ENCODE measurements around the gene CCBE1.

The CCBE1 gene

GRCh38 chr18:59646228-59646962 lies 50.8 kb downstream of the CCBE1 start:
- no peak overlapping the region for H3K4me3 Mint-ChIP-seq
- ATAC-seq (ENCODE audit: low read depth), result no peak
- DNase-seq (ENCODE audit: low spot score in 2 of 2), result no peak
- H3K4me1 Mint-ChIP-seq, result no peaks in the 10 kb centered on the region
- no peak overlapping the region for H3K27ac Mint-ChIP-seq
- no peaks in the 10 kb centered on the region for H3K36me3 Mint-ChIP-seq
- H3K9me3 Mint-ChIP-seq, result peaks cover 2% of the 10 kb centered on the region
- peaks cover 3% of the 10 kb centered on the region for H3K27me3 Mint-ChIP-seq

- Mint-ChIP-seq H3K27ac (no peak overlapping the region), H3K36me3 (no peaks in the 10 kb centered on the region), H3K4me3 (no peak overlapping the region), H3K27me3 (peaks cover 1% of the 10 kb centered on the region), H3K4me1 (no peaks in the 10 kb centered on the region), H3K9me3 (peaks cover 2% of the 10 kb centered on the region)
- ATAC-seq (ENCODE audit: low read depth) (no peak), DNase-seq (ENCODE audit: low spot score in 2 of 2) (no peak)
Observed at GRCh38 chr18:59643740-59644139, 53.5 kb downstream of the CCBE1 start.

- Mint-ChIP-seq H3K9me3 (peaks cover 2% of the 10 kb centered on the region), H3K4me1 (no peaks in the 10 kb centered on the region), H3K4me3 (no peak overlapping the region), H3K36me3 (no peaks in the 10 kb centered on the region), H3K27ac (no peak overlapping the region), H3K27me3 (peaks cover 1% of the 10 kb centered on the region)
- ATAC-seq (ENCODE audit: low read depth), result no peak
- DNase-seq (ENCODE audit: low spot score in 2 of 2), result no peak
Observed at GRCh38 chr18:59640721-59641120, 56.5 kb downstream of the CCBE1 start.

- Mint-ChIP-seq H3K4me3 (no peak overlapping the region), H3K27ac (no peak overlapping the region), H3K4me1 (no peaks in the 10 kb centered on the region), H3K36me3 (no peaks in the 10 kb centered on the region), H3K27me3 (peaks cover 1% of the 10 kb centered on the region), H3K9me3 (peaks cover 2% of the 10 kb centered on the region)
- DNase-seq (ENCODE audit: low spot score in 2 of 2) (no peak), ATAC-seq (ENCODE audit: low read depth) (no peak)
Observed at GRCh38 chr18:59639821-59640220, 57.4 kb downstream of the CCBE1 start.

GRCh38 chr18:59639136-59639535 lies 58.1 kb downstream of the CCBE1 start:
- Mint-ChIP-seq H3K27me3 (peaks cover 1% of the 10 kb centered on the region), H3K36me3 (no peaks in the 10 kb centered on the region), H3K4me1 (no peaks in the 10 kb centered on the region), H3K27ac (no peak overlapping the region), H3K9me3 (peaks cover 2% of the 10 kb centered on the region), H3K4me3 (no peak overlapping the region)
- DNase-seq (ENCODE audit: low spot score in 2 of 2) (no peak), ATAC-seq (ENCODE audit: low read depth) (no peak)

GRCh38 chr18:59633961-59634485 lies 63.2 kb downstream of the CCBE1 start:
- H3K4me1 Mint-ChIP-seq, result no peaks in the 10 kb centered on the region
- DNase-seq (ENCODE audit: low spot score in 2 of 2) (no peak), ATAC-seq (ENCODE audit: low read depth) (no peak)
- no peaks in the 10 kb centered on the region for H3K36me3 Mint-ChIP-seq
- no peak overlapping the region for H3K27ac Mint-ChIP-seq
- no peak overlapping the region for H3K4me3 Mint-ChIP-seq
- H3K27me3 Mint-ChIP-seq, result peaks cover 10% of the 10 kb centered on the region
- H3K9me3 Mint-ChIP-seq, result no peaks in the 10 kb centered on the region

- H3K36me3 Mint-ChIP-seq, result no peaks in the 10 kb centered on the region
- H3K4me3 Mint-ChIP-seq, result no peak overlapping the region
- no peak for ATAC-seq (ENCODE audit: low read depth)
- DNase-seq (ENCODE audit: low spot score in 2 of 2), result no peak
- no peaks in the 10 kb centered on the region for H3K9me3 Mint-ChIP-seq
- peaks cover 14% of the 10 kb centered on the region for H3K27me3 Mint-ChIP-seq
- no peak overlapping the region for H3K27ac Mint-ChIP-seq
- no peaks in the 10 kb centered on the region for H3K4me1 Mint-ChIP-seq
Observed at GRCh38 chr18:59633317-59633716, 63.9 kb downstream of the CCBE1 start.

GRCh38 chr18:59631583-59632181 lies 65.5 kb downstream of the CCBE1 start:
- DNase-seq (ENCODE audit: low spot score in 2 of 2) (no peak), ATAC-seq (ENCODE audit: low read depth) (no peak)
- no peak overlapping the region for H3K4me3 Mint-ChIP-seq
- peaks cover 15% of the 10 kb centered on the region for H3K27me3 Mint-ChIP-seq
- H3K36me3 Mint-ChIP-seq, result no peaks in the 10 kb centered on the region
- H3K4me1 Mint-ChIP-seq, result no peaks in the 10 kb centered on the region
- no peak overlapping the region for H3K27ac Mint-ChIP-seq
- no peaks in the 10 kb centered on the region for H3K9me3 Mint-ChIP-seq

GRCh38 chr18:59629894-59630293 lies 67.3 kb downstream of the CCBE1 start:
- Mint-ChIP-seq H3K9me3 (no peaks in the 10 kb centered on the region), H3K4me1 (no peaks in the 10 kb centered on the region), H3K27ac (no peak overlapping the region), H3K36me3 (no peaks in the 10 kb centered on the region), H3K4me3 (no peak overlapping the region), H3K27me3 (peaks cover 15% of the 10 kb centered on the region)
- DNase-seq (ENCODE audit: low spot score in 2 of 2) (no peak), ATAC-seq (ENCODE audit: low read depth) (no peak)

- Mint-ChIP-seq H3K27ac (no peak overlapping the region), H3K27me3 (peaks cover 15% of the 10 kb centered on the region), H3K4me3 (no peak overlapping the region), H3K9me3 (no peaks in the 10 kb centered on the region), H3K36me3 (no peaks in the 10 kb centered on the region), H3K4me1 (no peaks in the 10 kb centered on the region)
- no peak for DNase-seq (ENCODE audit: low spot score in 2 of 2)
- no peak for ATAC-seq (ENCODE audit: low read depth)
Observed at GRCh38 chr18:59628995-59629394, 68.2 kb downstream of the CCBE1 start.

GRCh38 chr18:59627414-59627813 lies 69.8 kb downstream of the CCBE1 start:
- Mint-ChIP-seq H3K36me3 (no peaks in the 10 kb centered on the region), H3K9me3 (no peaks in the 10 kb centered on the region), H3K4me1 (no peaks in the 10 kb centered on the region), H3K27me3 (peaks cover 17% of the 10 kb centered on the region), H3K27ac (no peak overlapping the region), H3K4me3 (no peak overlapping the region)
- ATAC-seq (ENCODE audit: low read depth), result no peak
- no peak for DNase-seq (ENCODE audit: low spot score in 2 of 2)

- Mint-ChIP-seq H3K36me3 (no peaks in the 10 kb centered on the region), H3K9me3 (no peaks in the 10 kb centered on the region), H3K4me3 (no peak overlapping the region), H3K4me1 (no peaks in the 10 kb centered on the region), H3K27ac (no peak overlapping the region), H3K27me3 (peaks cover 15% of the 10 kb centered on the region)
- ATAC-seq (ENCODE audit: low read depth) (no peak), DNase-seq (ENCODE audit: low spot score in 2 of 2) (no peak)
Observed at GRCh38 chr18:59624369-59624765, 72.9 kb downstream of the CCBE1 start.

- H3K9me3 Mint-ChIP-seq, result no peaks in the 10 kb centered on the region
- H3K27me3 Mint-ChIP-seq, result peaks cover 12% of the 10 kb centered on the region
- no peak overlapping the region for H3K4me3 Mint-ChIP-seq
- no peak overlapping the region for H3K27ac Mint-ChIP-seq
- ATAC-seq (ENCODE audit: low read depth), result no peak
- H3K4me1 Mint-ChIP-seq, result no peaks in the 10 kb centered on the region
- no peaks in the 10 kb centered on the region for H3K36me3 Mint-ChIP-seq
- no peak for DNase-seq (ENCODE audit: low spot score in 2 of 2)
Observed at GRCh38 chr18:59623456-59624368, 73.5 kb downstream of the CCBE1 start.

- ATAC-seq (ENCODE audit: low read depth) (no peak), DNase-seq (ENCODE audit: low spot score in 2 of 2) (no peak)
- no peak overlapping the region for H3K4me3 Mint-ChIP-seq
- no peaks in the 10 kb centered on the region for H3K36me3 Mint-ChIP-seq
- H3K4me1 Mint-ChIP-seq, result no peaks in the 10 kb centered on the region
- no peaks in the 10 kb centered on the region for H3K9me3 Mint-ChIP-seq
- H3K27ac Mint-ChIP-seq, result no peak overlapping the region
- peaks cover 8% of the 10 kb centered on the region for H3K27me3 Mint-ChIP-seq
Observed at GRCh38 chr18:59621027-59621426, 76.2 kb downstream of the CCBE1 start.

Data from memory B cell (primary cell).